HepG2 (cell line): Measurements from ENCODE around the gene CKB. TPM values are rescaled to one million over a fixed set of nuclear protein-coding genes. Genes with fewer than 3 reads are reported as not detected.

Experiments
- CBFB ChIP-seq: sonication (generic); formaldehyde crosslinking; IDR thresholded peaks from 2 replicates; pipeline ENCODE4 v1.4.0; 2020; ENCODE audit warnings: missing genetic modification reagents
- CBX2 ChIP-seq, 2 experiments: fragments of 200-600 bp in 1 of 2; sonication (generic); formaldehyde crosslinking in 1 of 2; IDR thresholded peaks; 2 replicates each; pipeline versions ENCODE4 v1.7.0 to v1.8.1; 2018 to 2022; ENCODE audit warnings: low read depth in 2 of 2, low read length in 1 of 2, mild to moderate bottlenecking in 1 of 2, missing genetic modification reagents in 1 of 2
- CHD4 ChIP-seq: fragments of 200-600 bp; sonication (generic); IDR thresholded peaks from 2 replicates; pipeline ENCODE4 v1.7.0; 2017; ENCODE audit warnings: mild to moderate bottlenecking, low read length, borderline replicate concordance
- GTF2F1 ChIP-seq: fragments of 150-350 bp; IDR thresholded peaks from 2 replicates; pipeline ENCODE4 v1.6.1; 2014; ENCODE audit warnings: low read length
- PAWR ChIP-seq: sonication (generic); formaldehyde crosslinking; IDR thresholded peaks from 2 replicates; pipeline ENCODE4 v1.4.0; 2020; ENCODE audit warnings: missing genetic modification reagents, mild to moderate bottlenecking, borderline replicate concordance
- TGIF2 ChIP-seq: IDR thresholded peaks from 2 replicates; pipeline ENCODE4 v1.6.1; 2016; ENCODE audit warnings: control low read depth, missing compliant biosample characterization
- ZFP1 ChIP-seq: IDR thresholded peaks from 2 replicates; pipeline ENCODE4 v1.6.1; 2016
- ZKSCAN5 ChIP-seq: sonication (generic); formaldehyde crosslinking; IDR thresholded peaks from 2 replicates; pipeline ENCODE4 v1.5.1; 2020; ENCODE audit warnings: mild to moderate bottlenecking, missing genetic modification reagents
- ZNF563 ChIP-seq: sonication (generic); formaldehyde crosslinking; IDR thresholded peaks from 2 replicates; pipeline ENCODE4 v1.8.0; 2022; ENCODE audit warnings: mild to moderate bottlenecking, moderate library complexity, missing genetic modification reagents
- polyA plus RNA-seq, 8 experiments: library from polyadenylated mRNA; depleted of rRNA in 3 of 8; stranded (reverse) in 7 of 8; unstranded in 1 of 8; fragments of >200 nt; fragmentation: Illumina TruSeq in 4 of 8; extraction: Trizol in 4 of 8; gene quantifications; 2 replicates each; pipeline versions ENCODE4 v1.2.1 to v1.2.3, GENCODE V29; 2011 to 2016; ENCODE audit warnings: low read depth in 4 of 8, missing spikeins in 1 of 8, mixed read lengths in 1 of 8; ENCODE audit not compliant: insufficient read depth in 1 of 8
- total RNA-seq, 5 experiments: library from RNA; depleted of rRNA; stranded (reverse); fragments of >200 nt; fragmentation: Illumina TruSeq; extraction: Trizol; gene quantifications; 2 replicates each; pipeline ENCODE4 v1.2.3, GENCODE V29; 2016; ENCODE audit warnings: low read depth in 1 of 5
- TF ChIP-seq, protein P1 (sequence below): sonication (generic); formaldehyde crosslinking; IDR thresholded peaks from one replicate; pipeline ENCODE4 v1.5.1; 2020; ENCODE audit warnings: mild to moderate bottlenecking, missing genetic modification reagents; ENCODE audit errors: not compliant biosample characterization
- TF ChIP-seq, protein P2 (sequence below): sonication (generic); formaldehyde crosslinking; IDR thresholded peaks from 2 replicates; pipeline ENCODE4 v1.4.0; 2020; ENCODE audit warnings: missing genetic modification reagents
- TF ChIP-seq, protein P3 (sequence below): sonication (generic); formaldehyde crosslinking; IDR thresholded peaks from 2 replicates; pipeline ENCODE4 v1.8.0; 2023; ENCODE audit warnings: mild to moderate bottlenecking, missing genetic modification reagents
- TF ChIP-seq, protein P4 (sequence below): IDR thresholded peaks from 2 replicates; pipeline ENCODE4 v1.6.1; 2016; ENCODE audit warnings: missing compliant biosample characterization, missing genetic modification reagents, borderline replicate concordance
- TF ChIP-seq, protein P5 (sequence below): sonication (generic); formaldehyde crosslinking; IDR thresholded peaks from 2 replicates; pipeline ENCODE4 v1.4.0; 2020; ENCODE audit warnings: missing genetic modification reagents, borderline replicate concordance

Gene CKB
- total and polyA plus RNA-seq, 2 of the 13 experiments (the other 11 are each of a cell fraction or from before 2014, with no cell fraction given) = 82.3 to 217 TPM

DNA sequence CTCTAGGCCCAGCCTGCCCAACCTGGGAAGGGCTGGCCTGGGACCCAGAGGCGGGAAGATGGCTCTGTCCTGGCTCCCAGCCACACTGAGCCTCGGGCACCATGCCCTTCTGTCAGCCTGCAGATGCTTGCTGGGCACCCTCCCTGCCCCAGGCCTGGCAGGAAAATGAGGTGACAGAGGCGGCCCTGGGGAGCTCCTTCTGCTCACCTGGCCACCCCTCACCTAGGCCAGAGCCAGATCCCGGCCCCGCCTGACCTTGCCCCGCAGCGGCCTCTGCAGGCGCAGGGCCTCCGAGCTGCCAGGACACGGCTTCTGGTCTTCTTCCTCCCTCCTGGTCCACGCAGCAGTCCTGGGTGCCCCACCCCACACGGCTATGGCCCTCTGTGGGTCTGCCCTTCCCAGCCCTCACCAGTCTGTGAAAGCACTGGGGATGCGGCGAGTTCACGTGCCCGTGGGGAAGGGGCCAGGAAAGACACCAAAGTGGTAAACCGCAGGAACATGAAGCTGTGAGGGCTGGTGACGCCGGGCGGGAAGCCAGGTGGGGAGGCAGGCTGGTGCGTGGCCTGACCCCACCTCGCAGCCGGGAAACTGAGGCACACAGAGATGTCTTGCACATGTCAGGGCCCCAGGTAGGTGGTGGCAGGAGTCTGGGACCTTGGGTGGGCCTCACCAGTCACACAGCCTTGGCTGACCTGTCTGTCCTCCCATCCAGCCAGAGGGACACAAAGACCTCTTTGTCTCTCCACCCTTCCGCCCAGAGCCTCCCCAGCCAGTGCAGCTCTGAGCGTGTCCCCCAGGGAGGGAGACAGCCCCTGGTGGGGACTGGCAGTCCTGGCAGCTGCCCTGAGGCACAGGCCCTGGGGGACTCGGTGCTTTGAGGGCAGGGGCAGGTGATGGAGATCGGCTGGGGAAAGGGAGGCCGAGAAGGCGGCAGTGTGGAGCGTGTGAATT lies 27.0 kb upstream of the CKB start (continued):
- TF ChIP-seq, protein P1, sequence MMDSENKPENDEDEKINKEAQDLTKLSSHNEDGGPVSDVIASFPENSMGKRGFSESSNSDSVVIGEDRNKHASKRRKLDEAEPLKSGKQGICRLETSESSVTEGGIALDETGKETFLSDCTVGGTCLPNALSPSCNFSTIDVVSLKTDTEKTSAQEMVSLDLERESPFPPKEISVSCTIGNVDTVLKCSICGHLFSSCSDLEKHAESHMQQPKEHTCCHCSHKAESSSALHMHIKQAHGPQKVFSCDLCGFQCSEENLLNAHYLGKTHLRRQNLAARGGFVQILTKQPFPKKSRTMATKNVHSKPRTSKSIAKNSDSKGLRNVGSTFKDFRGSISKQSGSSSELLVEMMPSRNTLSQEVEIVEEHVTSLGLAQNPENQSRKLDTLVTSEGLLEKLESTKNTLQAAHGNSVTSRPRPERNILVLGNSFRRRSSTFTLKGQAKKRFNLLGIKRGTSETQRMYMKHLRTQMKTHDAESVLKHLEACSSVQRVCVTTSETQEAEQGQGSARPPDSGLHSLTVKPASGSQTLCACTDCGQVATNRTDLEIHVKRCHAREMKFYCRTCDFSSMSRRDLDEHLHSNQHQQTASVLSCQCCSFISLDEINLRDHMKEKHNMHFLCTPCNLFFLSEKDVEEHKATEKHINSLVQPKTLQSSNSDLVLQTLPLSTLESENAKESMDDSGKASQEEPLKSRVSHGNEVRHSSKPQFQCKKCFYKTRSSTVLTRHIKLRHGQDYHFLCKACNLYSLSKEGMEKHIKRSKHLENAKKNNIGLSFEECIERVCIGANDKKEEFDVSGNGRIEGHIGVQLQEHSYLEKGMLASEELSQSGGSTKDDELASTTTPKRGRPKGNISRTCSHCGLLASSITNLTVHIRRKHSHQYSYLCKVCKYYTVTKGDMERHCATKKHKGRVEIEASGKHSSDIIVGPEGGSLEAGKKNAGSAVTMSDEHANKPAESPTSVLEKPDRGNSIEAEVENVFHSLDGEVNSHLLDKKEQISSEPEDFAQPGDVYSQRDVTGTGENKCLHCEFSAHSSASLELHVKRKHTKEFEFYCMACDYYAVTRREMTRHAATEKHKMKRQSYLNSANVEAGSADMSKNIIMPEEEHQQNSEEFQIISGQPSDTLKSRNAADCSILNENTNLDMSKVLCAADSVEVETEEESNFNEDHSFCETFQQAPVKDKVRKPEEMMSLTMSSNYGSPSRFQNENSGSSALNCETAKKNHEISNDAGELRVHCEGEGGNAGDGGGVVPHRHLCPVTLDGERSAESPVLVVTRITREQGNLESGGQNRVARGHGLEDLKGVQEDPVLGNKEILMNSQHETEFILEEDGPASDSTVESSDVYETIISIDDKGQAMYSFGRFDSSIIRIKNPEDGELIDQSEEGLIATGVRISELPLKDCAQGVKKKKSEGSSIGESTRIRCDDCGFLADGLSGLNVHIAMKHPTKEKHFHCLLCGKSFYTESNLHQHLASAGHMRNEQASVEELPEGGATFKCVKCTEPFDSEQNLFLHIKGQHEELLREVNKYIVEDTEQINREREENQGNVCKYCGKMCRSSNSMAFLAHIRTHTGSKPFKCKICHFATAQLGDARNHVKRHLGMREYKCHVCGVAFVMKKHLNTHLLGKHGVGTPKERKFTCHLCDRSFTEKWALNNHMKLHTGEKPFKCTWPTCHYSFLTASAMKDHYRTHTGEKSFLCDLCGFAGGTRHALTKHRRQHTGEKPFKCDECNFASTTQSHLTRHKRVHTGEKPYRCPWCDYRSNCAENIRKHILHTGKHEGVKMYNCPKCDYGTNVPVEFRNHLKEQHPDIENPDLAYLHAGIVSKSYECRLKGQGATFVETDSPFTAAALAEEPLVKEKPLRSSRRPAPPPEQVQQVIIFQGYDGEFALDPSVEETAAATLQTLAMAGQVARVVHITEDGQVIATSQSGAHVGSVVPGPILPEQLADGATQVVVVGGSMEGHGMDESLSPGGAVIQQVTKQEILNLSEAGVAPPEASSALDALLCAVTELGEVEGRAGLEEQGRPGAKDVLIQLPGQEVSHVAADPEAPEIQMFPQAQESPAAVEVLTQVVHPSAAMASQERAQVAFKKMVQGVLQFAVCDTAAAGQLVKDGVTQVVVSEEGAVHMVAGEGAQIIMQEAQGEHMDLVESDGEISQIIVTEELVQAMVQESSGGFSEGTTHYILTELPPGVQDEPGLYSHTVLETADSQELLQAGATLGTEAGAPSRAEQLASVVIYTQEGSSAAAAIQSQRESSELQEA = peak; percentile 60
- TF ChIP-seq ZKSCAN5 (CRISPR knock-in tag) = no peak
- TF ChIP-seq, protein P2, sequence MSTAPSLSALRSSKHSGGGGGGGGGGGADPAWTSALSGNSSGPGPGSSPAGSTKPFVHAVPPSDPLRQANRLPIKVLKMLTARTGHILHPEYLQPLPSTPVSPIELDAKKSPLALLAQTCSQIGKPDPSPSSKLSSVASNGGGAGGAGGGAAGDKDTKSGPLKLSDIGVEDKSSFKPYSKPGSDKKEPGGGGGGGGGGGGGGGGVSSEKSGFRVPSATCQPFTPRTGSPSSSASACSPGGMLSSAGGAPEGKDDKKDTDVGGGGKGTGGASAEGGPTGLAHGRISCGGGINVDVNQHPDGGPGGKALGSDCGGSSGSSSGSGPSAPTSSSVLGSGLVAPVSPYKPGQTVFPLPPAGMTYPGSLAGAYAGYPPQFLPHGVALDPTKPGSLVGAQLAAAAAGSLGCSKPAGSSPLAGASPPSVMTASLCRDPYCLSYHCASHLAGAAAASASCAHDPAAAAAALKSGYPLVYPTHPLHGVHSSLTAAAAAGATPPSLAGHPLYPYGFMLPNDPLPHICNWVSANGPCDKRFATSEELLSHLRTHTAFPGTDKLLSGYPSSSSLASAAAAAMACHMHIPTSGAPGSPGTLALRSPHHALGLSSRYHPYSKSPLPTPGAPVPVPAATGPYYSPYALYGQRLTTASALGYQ (CRISPR knock-in tag) = no peak
- TF ChIP-seq GTF2F1 = no peak
- TF ChIP-seq, protein P3, sequence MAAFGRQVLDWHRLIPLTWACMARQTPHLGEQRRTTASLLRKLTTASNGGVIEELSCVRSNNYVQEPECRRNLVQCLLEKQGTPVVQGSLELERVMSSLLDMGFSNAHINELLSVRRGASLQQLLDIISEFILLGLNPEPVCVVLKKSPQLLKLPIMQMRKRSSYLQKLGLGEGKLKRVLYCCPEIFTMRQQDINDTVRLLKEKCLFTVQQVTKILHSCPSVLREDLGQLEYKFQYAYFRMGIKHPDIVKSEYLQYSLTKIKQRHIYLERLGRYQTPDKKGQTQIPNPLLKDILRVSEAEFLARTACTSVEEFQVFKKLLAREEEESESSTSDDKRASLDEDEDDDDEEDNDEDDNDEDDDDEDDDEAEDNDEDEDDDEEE = no peak; the same call in 1 of the 2 replicates
- no peak for TF ChIP-seq ZFP1
- TF ChIP-seq, protein P4, sequence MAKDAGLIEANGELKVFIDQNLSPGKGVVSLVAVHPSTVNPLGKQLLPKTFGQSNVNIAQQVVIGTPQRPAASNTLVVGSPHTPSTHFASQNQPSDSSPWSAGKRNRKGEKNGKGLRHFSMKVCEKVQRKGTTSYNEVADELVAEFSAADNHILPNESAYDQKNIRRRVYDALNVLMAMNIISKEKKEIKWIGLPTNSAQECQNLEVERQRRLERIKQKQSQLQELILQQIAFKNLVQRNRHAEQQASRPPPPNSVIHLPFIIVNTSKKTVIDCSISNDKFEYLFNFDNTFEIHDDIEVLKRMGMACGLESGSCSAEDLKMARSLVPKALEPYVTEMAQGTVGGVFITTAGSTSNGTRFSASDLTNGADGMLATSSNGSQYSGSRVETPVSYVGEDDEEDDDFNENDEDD (CRISPR knock-in tag) = peak; percentile 8; the same call in 1 of the 2 replicates
- TF ChIP-seq, protein P5, sequence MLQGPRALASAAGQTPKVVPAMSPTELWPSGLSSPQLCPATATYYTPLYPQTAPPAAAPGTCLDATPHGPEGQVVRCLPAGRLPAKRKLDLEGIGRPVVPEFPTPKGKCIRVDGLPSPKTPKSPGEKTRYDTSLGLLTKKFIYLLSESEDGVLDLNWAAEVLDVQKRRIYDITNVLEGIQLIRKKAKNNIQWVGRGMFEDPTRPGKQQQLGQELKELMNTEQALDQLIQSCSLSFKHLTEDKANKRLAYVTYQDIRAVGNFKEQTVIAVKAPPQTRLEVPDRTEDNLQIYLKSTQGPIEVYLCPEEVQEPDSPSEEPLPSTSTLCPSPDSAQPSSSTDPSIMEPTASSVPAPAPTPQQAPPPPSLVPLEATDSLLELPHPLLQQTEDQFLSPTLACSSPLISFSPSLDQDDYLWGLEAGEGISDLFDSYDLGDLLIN = no peak
- peak; percentile 89; the same call in 1 of the 2 replicates for TF ChIP-seq CHD4
- no peak for TF ChIP-seq PAWR (CRISPR knock-in tag)
- peak; percentile 23; the same call in 1 of the 2 replicates for TF ChIP-seq ZNF563 (CRISPR knock-in tag)
- TF ChIP-seq TGIF2 (CRISPR knock-in tag) = no peak
- no peak for TF ChIP-seq CBFB
- TF ChIP-seq CBX2 (IDR thresholded peaks at IDR 0.05; ENCODE audit: low read depth, low read length) = no peak
- no peak for TF ChIP-seq CBX2 (CRISPR knock-in tag; IDR thresholded peaks at IDR 0.05; ENCODE audit: low read depth)
